SK-N-SH (cell line): ENCODE data around the gene FDX1. TPM values are rescaled to one million over a fixed set of nuclear protein-coding genes. Genes with fewer than 3 reads are reported as not detected.

ENCODE experiments used
- CTCF ChIA-PET: fragments of 300-600, 350-600 bp; formaldehyde crosslinking; extraction: SDS; loops from one replicate; lab custom pipeline; 2021; lab: Yijun Ruan, JAX
- POLR2A ChIA-PET: fragments of 350-600 bp; sonication (Branson Sonifier 250); formaldehyde crosslinking; extraction: SDS; loops from one replicate; lab custom pipeline; 2020; ENCODE audit warnings: antibody characterized with exemption, inconsistent platforms; lab: Yijun Ruan, JAX
- DNase-seq: peaks from one replicate; pipeline ENCODE4 v3.0.0; 2012
- H2AFZ ChIP-seq: fragments of 200-600 bp; sonication (generic); 2 replicates; pipeline ENCODE4 v1.8.1; 2016; ENCODE audit warnings: antibody characterized with exemption, mild to moderate bottlenecking, low read depth
- H3F3A ChIP-seq: fragments of 200-600 bp; sonication (generic); replicated peaks from 2 replicates; pipeline ENCODE3; 2016; ENCODE audit warnings: antibody characterized with exemption, mild to moderate bottlenecking; ENCODE audit not compliant: insufficient read depth
- H3K27ac ChIP-seq, 2 experiments: fragments of 200-500 bp in 1 of 2; fragments of 200-600 bp in 1 of 2; sonication (Bioruptor generic) in 1 of 2; sonication (generic), shearing (Covaris generic) in 1 of 2; 2 replicates each; pipeline versions ENCODE4 v1.5.1 to v1.6.1; 2014 to 2016; ENCODE audit warnings: low read depth in 2 of 2, inconsistent platforms in 1 of 2, low read length in 1 of 2, mild to moderate bottlenecking in 1 of 2, mixed read lengths in 1 of 2
- H3K27me3 ChIP-seq: fragments of 200-600 bp; sonication (generic), shearing (Covaris generic); 2 replicates; pipeline ENCODE4 v1.6.1; 2016; ENCODE audit warnings: mixed run types; ENCODE audit not compliant: insufficient read depth
- H3K36me3 ChIP-seq, 2 experiments: fragments of 200-500 bp in 1 of 2; fragments of 200-600 bp in 1 of 2; sonication (Bioruptor generic) in 1 of 2; sonication (generic) in 1 of 2; replicated peaks in 1 of 2; 2 replicates each; pipeline versions ENCODE3 to v1.5.1; 2014 to 2016; ENCODE audit warnings: low read length in 1 of 2, mild to moderate bottlenecking in 1 of 2; ENCODE audit not compliant: insufficient read depth in 2 of 2, control insufficient read depth in 1 of 2
- H3K4me1 ChIP-seq, 2 experiments: fragments of 200-500 bp in 1 of 2; fragments of 200-600 bp in 1 of 2; sonication (Bioruptor generic) in 1 of 2; sonication (generic), shearing (Covaris generic) in 1 of 2; 2 replicates each; pipeline versions ENCODE4 v1.5.1 to v1.6.1; 2014 to 2016; ENCODE audit warnings: low read depth in 1 of 2, low read length in 1 of 2, mixed run types in 1 of 2; ENCODE audit not compliant: insufficient read depth in 2 of 2, control insufficient read depth in 1 of 2
- H3K4me2 ChIP-seq: fragments of 200-600 bp; sonication (generic), shearing (Covaris generic); 2 replicates; pipeline ENCODE4 v1.6.1; 2017; ENCODE audit warnings: mixed run types
- H3K4me3 ChIP-seq, 2 experiments: fragments of 200-500 bp in 1 of 2; fragments of 200-600 bp in 1 of 2; sonication (Bioruptor generic) in 1 of 2; sonication (generic), shearing (Covaris generic) in 1 of 2; 2 replicates each; pipeline versions ENCODE4 v1.5.1 to v1.8.1; 2014 to 2016; ENCODE audit warnings: low read depth in 2 of 2, inconsistent platforms in 1 of 2, low read length in 1 of 2, mild to moderate bottlenecking in 1 of 2, mixed read lengths in 1 of 2, moderate library complexity in 1 of 2
- H3K79me2 ChIP-seq: fragments of 200-600 bp; sonication (generic); 2 replicates; pipeline ENCODE4 v1.8.1; 2017; ENCODE audit warnings: mild to moderate bottlenecking; ENCODE audit not compliant: insufficient read depth
- H3K9ac ChIP-seq: fragments of 200-600 bp; sonication (generic); 2 replicates; pipeline ENCODE4 v1.6.1; 2017; ENCODE audit warnings: mixed run types
- H3K9me2 ChIP-seq: fragments of 200-600 bp; sonication (generic); 2 replicates; pipeline ENCODE4 v1.6.1; 2017; ENCODE audit warnings: mixed run types
- H3K9me3 ChIP-seq: fragments of 200-600 bp; sonication (generic); 2 replicates; pipeline ENCODE4 v1.6.1; 2017; ENCODE audit warnings: mixed run types, mild to moderate bottlenecking, moderate library complexity
- H4K20me1 ChIP-seq: fragments of 200-600 bp; sonication (generic); 2 replicates; pipeline ENCODE4 v1.6.1; 2017; ENCODE audit warnings: mild to moderate bottlenecking, mixed run types; ENCODE audit not compliant: insufficient read depth
- ELF1 ChIP-seq: IDR thresholded peaks from 2 replicates; pipeline ENCODE4 v1.4.0; 2012
- FOSL2 ChIP-seq: IDR thresholded peaks from 2 replicates; pipeline ENCODE4 v1.4.0; 2012; ENCODE audit warnings: low read depth, mild to moderate bottlenecking, moderate library complexity, borderline replicate concordance
- FOXJ3 ChIP-seq: sonication (generic); formaldehyde crosslinking; IDR thresholded peaks from 2 replicates; pipeline ENCODE4 v1.5.1; 2020; ENCODE audit warnings: mild to moderate bottlenecking, missing genetic modification reagents
- MXI1 ChIP-seq: IDR thresholded peaks from 2 replicates; pipeline ENCODE4 v1.6.1; 2012; ENCODE audit warnings: mild to moderate bottlenecking, low read depth, low read length, improper control_type of control experiment
- RAD21 ChIP-seq: IDR thresholded peaks from 2 replicates; pipeline ENCODE4 v1.6.1; 2012; ENCODE audit warnings: mild to moderate bottlenecking, low read length
- RCOR1 ChIP-seq: fragments of 150-350 bp; IDR thresholded peaks from 2 replicates; pipeline ENCODE4 v1.6.1; 2017; ENCODE audit warnings: antibody characterized with exemption, low read length
- RXRA ChIP-seq: IDR thresholded peaks from 2 replicates; pipeline ENCODE4 v1.4.0; 2012; ENCODE audit warnings: low read depth, mild to moderate bottlenecking, borderline replicate concordance
- TAF1 ChIP-seq: IDR thresholded peaks from 2 replicates; pipeline ENCODE4 v1.6.1; 2012; ENCODE audit warnings: low read depth, mild to moderate bottlenecking, low read length, moderate library complexity, borderline replicate concordance
- TCF12 ChIP-seq: IDR thresholded peaks from 2 replicates; pipeline ENCODE4 v1.4.0; 2012
- YY1 ChIP-seq: IDR thresholded peaks from 2 replicates; pipeline ENCODE4 v1.4.0; 2012; ENCODE audit warnings: low read depth, mild to moderate bottlenecking
- WGBS: methylation state at CpG from one replicate; pipeline ENCODE4 v1.1.6; 2017; ENCODE audit warnings: low lambda C conversion rate; 5-methylcytosine and 5-hydroxymethylcytosine counted together
- polyA plus RNA-seq, 3 experiments: library from polyadenylated mRNA; depleted of rRNA; stranded (reverse); fragments of >200 nt; gene quantifications; 2 replicates each; pipeline ENCODE4 v1.2.3, GENCODE V29; 2012
- TF ChIP-seq, protein P1 (sequence below): IDR thresholded peaks from 2 replicates; pipeline ENCODE4; 2012
- TF ChIP-seq, protein P2 (sequence below): fragments of 200-600 bp; sonication (generic); IDR thresholded peaks from 2 replicates; pipeline ENCODE4 v1.6.1; 2017; ENCODE audit warnings: antibody characterized with exemption, mild to moderate bottlenecking, moderate library complexity
- TF ChIP-seq, protein P3 (sequence below): fragments of 150-350 bp; IDR thresholded peaks from 2 replicates; pipeline ENCODE4 v1.6.1; 2017; ENCODE audit warnings: antibody characterized with exemption, low read length, low read depth, borderline replicate concordance

Gene FDX1
- polyA plus RNA-seq, 1 of the 3 experiments (the other 2 are of a cell fraction), result 4.0 TPM

DNA sequence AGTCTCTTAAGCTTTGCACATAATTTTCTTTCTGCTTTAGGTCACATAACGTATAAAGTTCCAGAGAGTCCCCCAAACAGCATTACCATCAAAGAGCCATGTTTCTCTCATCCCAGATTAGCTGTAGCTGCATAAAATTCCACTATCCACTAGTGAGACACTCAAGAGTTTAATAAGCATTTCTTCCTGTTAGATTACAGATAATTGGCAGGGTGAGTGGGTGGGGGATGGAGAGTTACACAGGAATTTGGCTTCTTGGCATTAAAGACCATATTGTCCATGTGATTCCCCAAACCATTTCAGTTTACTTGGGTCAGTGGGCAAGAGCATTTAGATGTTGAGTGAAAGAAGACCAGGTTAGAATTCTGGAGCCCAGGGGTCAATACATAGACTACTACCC lies 82.3 kb downstream of the FDX1 start (continued):
- TF ChIP-seq TCF12 (no peak), ELF1 (no peak)
- TF ChIP-seq, protein P1, sequence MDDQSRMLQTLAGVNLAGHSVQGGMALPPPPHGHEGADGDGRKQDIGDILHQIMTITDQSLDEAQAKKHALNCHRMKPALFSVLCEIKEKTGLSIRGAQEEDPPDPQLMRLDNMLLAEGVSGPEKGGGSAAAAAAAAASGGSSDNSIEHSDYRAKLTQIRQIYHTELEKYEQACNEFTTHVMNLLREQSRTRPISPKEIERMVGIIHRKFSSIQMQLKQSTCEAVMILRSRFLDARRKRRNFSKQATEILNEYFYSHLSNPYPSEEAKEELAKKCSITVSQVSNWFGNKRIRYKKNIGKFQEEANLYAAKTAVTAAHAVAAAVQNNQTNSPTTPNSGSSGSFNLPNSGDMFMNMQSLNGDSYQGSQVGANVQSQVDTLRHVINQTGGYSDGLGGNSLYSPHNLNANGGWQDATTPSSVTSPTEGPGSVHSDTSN, result no peak

DNA sequence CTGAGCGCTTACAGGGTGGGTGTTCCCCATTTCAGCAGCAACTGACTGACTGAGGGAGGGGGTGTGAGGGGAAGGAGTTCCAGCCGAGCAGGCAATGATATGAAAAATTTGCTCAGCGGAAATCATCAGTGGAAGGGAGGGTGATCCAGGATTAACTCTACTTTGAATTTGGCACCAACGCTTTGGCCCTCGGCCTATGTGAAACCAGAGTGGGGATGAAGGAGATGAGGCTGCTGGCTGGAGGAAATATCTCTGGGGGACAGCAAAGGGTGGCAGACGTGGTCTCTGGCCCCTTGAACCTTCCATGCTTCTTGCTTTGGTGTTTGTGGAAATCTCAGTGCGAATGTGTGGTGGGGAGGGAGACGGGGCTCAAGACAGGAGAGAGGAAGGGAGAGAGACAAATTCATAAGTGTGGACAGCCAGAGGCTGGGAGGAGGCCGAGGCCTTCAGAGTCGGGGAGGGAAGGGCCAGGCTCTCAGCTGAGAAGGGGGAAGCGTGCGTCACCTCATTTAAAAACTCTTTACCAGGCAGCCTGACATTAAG lies 83.6 kb downstream of the FDX1 start:
- Histone ChIP-seq H3F3A (no peaks in the 10 kb centered on the region), H3K27me3 (no peaks in the 10 kb centered on the region), H3K9me3 (no peaks in the 10 kb centered on the region), H4K20me1 (no peaks in the 10 kb centered on the region), H3K4me2 (no peak overlapping the region), H2AFZ (no peak overlapping the region), H3K79me2 (no peaks in the 10 kb centered on the region), H3K36me3 (no peaks in the 10 kb centered on the region), H3K27ac (no peak overlapping the region), H3K9me2 (no peaks in the 10 kb centered on the region), H3K4me3 (no peak overlapping the region), H3K4me1 (peaks cover 8% of the 10 kb centered on the region in 2 experiments), H3K9ac (no peak overlapping the region)
- TF ChIP-seq FOXJ3 (CRISPR knock-in tag) (no peak), TAF1 (no peak), RCOR1 (no peak)
- CTCF ChIA-PET, result no interaction called here
- WGBS, result 76% methylated on average over 12 of the region's 12 CpGs
- POLR2A ChIA-PET, result no interaction called here
- no peak for DNase-seq

DNA sequence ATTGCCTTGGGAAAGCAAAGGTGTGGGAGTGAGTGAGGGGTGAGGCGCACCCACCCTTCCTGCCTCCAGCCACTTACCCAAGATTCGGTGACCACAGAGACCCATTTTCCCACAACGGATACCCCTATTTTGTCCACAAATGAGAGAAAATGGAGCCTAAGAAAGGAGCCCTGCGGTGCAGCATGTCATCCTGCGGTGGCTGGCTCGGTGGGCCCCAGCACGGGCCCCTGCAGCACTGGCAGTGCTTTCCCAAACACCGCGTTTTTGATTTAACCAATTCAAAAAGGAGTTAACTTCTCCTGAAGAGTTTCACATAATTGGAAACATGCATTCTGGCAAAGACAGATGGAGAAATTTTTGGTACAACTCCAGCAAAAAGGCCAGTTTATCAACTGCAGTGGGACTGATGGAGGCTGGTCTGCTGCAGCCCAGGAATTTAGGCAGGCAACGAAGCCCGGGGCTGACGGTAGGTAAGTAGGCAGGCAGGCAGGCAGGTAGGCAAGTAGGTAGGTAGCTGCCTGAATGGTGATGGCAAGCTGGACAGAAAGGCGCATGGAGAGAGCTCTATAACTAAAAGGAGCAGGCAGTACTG lies 84.2 kb downstream of the FDX1 start:
- no peak for TF ChIP-seq RAD21
- no peak for TF ChIP-seq YY1
- no peak for TF ChIP-seq RXRA
- TF ChIP-seq, protein P2, sequence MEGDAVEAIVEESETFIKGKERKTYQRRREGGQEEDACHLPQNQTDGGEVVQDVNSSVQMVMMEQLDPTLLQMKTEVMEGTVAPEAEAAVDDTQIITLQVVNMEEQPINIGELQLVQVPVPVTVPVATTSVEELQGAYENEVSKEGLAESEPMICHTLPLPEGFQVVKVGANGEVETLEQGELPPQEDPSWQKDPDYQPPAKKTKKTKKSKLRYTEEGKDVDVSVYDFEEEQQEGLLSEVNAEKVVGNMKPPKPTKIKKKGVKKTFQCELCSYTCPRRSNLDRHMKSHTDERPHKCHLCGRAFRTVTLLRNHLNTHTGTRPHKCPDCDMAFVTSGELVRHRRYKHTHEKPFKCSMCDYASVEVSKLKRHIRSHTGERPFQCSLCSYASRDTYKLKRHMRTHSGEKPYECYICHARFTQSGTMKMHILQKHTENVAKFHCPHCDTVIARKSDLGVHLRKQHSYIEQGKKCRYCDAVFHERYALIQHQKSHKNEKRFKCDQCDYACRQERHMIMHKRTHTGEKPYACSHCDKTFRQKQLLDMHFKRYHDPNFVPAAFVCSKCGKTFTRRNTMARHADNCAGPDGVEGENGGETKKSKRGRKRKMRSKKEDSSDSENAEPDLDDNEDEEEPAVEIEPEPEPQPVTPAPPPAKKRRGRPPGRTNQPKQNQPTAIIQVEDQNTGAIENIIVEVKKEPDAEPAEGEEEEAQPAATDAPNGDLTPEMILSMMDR, result no peak
- TF ChIP-seq, protein P3, sequence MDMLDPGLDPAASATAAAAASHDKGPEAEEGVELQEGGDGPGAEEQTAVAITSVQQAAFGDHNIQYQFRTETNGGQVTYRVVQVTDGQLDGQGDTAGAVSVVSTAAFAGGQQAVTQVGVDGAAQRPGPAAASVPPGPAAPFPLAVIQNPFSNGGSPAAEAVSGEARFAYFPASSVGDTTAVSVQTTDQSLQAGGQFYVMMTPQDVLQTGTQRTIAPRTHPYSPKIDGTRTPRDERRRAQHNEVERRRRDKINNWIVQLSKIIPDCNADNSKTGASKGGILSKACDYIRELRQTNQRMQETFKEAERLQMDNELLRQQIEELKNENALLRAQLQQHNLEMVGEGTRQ, result no peak
- no peak for TF ChIP-seq MXI1
- no peak for TF ChIP-seq FOSL2
- Histone ChIP-seq H3K36me3 (no peaks in the 10 kb centered on the region), H3F3A (no peaks in the 10 kb centered on the region), H3K9me2 (no peaks in the 10 kb centered on the region), H3K9me3 (no peaks in the 10 kb centered on the region), H3K27me3 (no peaks in the 10 kb centered on the region), H4K20me1 (no peaks in the 10 kb centered on the region), H3K4me1 (peaks cover 3 to 8% of the 10 kb centered on the region in 2 experiments; a peak in 3 of 4 replicates), H3K9ac (no peak overlapping the region), H3K27ac (no peak overlapping the region), H3K4me2 (no peak overlapping the region), H3K4me3 (no peak overlapping the region), H2AFZ (no peak overlapping the region), H3K79me2 (no peaks in the 10 kb centered on the region)
- 55% methylated on average over 13 of the region's 13 CpGs for WGBS
- DNase-seq, result no peak
- ChIA-PET CTCF (interaction anchor here (1.3 kb wide), 1 partner anchor 11 kb away, joined by 5 read pairs; no protein-coding TSS in a partner anchor), POLR2A (no interaction called here)

Other genes with a start within 250 kb of the FDX1 start
- gene RDX, start 133.3 kb upstream of the FDX1 start, polyA plus RNA-seq (2012; rRNA removed), result 29.4 and 30.7 TPM in 2 replicates